Activated naive CD8-positive, alpha-beta T cell treated with anti-CD3 and anti-CD28 coated beads, Interleukin-2, amount 10 ng/mL, durations not matched to agents 7 days and 5 days (primary cell): ENCODE measurements around the gene HNRNPR. TPM values are rescaled to one million over a fixed set of nuclear protein-coding genes. Genes with fewer than 3 reads are reported as not detected.
A peak's percentile ranks its signal among the peaks of the same experiment; 100 is the strongest.
"Not testable (repeated sequence)": the region's sequence is repeated elsewhere in the genome, so short reads cannot be mapped to it uniquely, and the experiment has no call there.

Experiments used
- ATAC-seq: fragments of 150-1000 bp; cut with Tn5 transposase; one replicate; pipeline ENCODE4 v1.10.0; 2021; ENCODE audit warnings: low read depth, moderate library complexity
- POLR2A ChIA-PET: fragments of 350-600 bp; sonication (Branson Sonifier 250); formaldehyde crosslinking; loops from one replicate; lab custom pipeline; 2021; ENCODE audit warnings: antibody characterized with exemption; lab: Charles Lee
- DNase-seq: peaks from one replicate; pipeline ENCODE4 v3.0.0; 2021
- H3K27ac Mint-ChIP-seq: one replicate; pipeline ENCODE4 v1.8.0; 2022; ENCODE audit warnings: mild to moderate bottlenecking, mixed read lengths
- H3K27me3 Mint-ChIP-seq: one replicate; pipeline ENCODE4 v1.8.0; 2022; ENCODE audit warnings: mild to moderate bottlenecking, moderate library complexity, mixed read lengths
- H3K36me3 Mint-ChIP-seq: one replicate; pipeline ENCODE4 v1.8.0; 2021; ENCODE audit warnings: mild to moderate bottlenecking, mixed read lengths
- H3K4me1 Mint-ChIP-seq: one replicate; pipeline ENCODE4 v1.8.0; 2021; ENCODE audit warnings: mixed read lengths
- H3K4me3 Mint-ChIP-seq: one replicate; pipeline ENCODE4 v1.8.0; 2022; ENCODE audit warnings: mild to moderate bottlenecking, moderate library complexity, mixed read lengths
- H3K9me3 Mint-ChIP-seq: one replicate; pipeline ENCODE4 v1.8.0; 2021; ENCODE audit warnings: mixed read lengths
- total RNA-seq, 2 experiments: library from RNA; stranded (reverse); gene quantifications; one replicate each; pipeline ENCODE4 v1.2.3, GENCODE V29; 2021

HNRNPR gene
- 100 to 1,000 TPM; 167 TPM for total RNA-seq

DNA sequence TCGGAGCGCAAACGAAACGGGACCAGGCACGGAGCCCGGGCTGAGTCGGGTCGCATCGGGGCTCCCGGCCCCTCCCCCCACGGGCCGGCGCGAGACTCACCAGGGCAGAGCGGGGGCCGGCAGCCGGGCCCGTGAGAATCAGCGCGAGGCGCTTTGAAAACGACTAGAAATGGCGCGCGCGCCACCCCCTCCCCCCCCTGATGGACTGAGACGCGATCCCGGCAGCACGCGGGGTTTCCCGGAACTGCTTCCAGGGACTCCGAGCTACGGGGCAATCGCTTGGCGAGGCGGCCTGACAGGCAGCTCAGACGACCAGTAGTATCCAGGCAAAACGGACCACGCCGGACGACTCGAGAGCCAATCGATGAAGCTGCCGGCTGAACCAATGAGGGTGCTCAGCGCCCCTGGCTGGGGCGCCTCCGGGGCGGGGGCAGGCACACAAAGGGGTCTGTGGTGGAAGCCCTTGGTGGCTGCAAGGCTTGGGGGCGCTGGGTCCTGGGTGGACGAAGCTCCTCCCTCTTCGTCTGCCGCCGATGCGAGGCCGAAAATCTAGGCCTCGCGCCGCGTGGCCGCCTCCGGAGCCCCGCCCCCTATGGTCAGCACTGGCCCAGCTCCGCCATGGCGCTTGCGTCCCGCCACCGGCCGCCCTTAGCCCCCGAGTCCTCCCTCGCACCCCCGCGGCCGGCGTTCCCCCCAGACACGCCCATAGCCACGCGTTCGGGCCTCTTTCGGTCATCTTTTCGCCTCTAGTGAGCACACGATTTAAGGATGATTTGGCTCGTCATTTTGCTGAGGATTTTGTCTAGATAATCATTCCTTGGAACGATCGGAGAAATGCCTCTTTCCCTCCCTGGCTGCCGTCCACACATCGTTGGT, at the start of gene HNRNPR:
HNRNPR (minus strand) TSS at position 174 of the 876 bp plus-strand sequence. CDS start 3,276 bp downstream, outside the sequence.
- DNase-seq (peak; percentile 95), ATAC-seq (peak; percentile 99)
- POLR2A ChIA-PET: interaction anchor here (0.6 to 2.9 kb wide), 32 partner anchors 10 to 611 kb away, joined by 3 to 97 read pairs (median 4); partner anchors contain the start of genes ASAP3, ID3, KDM1A and PITHD1
- peak within 1 kb of the TSS; percentile 98 for H3K27ac Mint-ChIP-seq
- peaks cover 8% of the 10 kb centered on the region for H3K36me3 Mint-ChIP-seq
- H3K9me3 Mint-ChIP-seq: peaks cover 2% of the 10 kb centered on the region
- H3K4me1 Mint-ChIP-seq: peaks cover 37% of the 10 kb centered on the region
- H3K27me3 Mint-ChIP-seq: no peaks in the 10 kb centered on the region
- H3K4me3 Mint-ChIP-seq: peak within 1 kb of the TSS; percentile 98

DNA sequence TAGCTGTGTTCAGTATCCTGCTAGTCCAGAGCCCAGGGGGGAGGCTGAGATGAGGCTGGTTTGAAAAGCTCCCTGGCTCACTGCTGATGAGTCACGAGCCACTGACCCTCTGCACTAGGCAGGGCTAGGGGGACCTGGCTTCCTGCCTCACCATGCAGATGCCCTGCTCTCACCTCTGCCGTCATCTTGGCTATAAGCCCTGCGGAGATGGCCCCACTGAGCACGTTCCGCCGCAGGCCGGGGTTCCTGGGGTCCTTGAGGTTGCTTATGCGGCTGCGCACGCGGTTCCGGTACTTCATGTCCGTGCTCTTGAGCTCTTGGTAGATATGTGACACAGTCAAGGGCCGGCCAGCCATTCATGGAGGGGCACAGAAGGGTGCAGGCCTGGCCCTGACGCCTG, 49.6 kb upstream of the HNRNPR start:
- POLR2A ChIA-PET: no interaction called here
- Mint-ChIP-seq H3K4me1 (peaks cover 3% of the 10 kb centered on the region), H3K36me3 (peaks cover 2% of the 10 kb centered on the region), H3K27ac (no peak overlapping the region), H3K27me3 (no peaks in the 10 kb centered on the region), H3K4me3 (no peak overlapping the region), H3K9me3 (no peaks in the 10 kb centered on the region)
- ATAC-seq (no peak), DNase-seq (no peak)

DNA sequence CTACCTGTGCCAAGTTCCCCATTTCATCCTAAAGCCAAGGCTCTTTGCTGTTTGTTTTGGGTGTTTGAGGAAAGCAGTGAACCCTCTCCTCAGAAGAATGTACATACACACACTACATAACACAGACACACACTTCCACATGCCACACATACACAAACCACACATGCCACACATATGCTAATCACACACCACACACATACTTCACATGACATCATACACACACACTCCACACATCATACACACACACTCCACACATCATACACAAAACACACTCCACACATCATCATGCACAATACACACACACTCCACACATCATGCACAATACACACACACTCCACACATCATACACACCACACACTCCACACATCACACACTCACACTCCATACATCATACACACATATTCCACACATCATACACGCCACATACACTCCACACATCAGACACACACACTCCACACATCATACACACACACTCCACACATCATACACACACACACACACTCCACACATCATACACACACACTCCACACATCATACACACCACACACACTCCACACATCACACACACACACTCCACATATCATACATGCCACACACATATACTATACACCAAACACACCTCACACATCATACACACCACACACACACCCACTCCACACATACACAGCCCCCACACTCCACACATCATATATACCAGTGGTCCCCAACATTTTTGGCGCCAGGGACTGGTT, 48.2 kb upstream of the HNRNPR start:
- Mint-ChIP-seq H3K36me3 (peaks cover 2% of the 10 kb centered on the region), H3K9me3 (no peaks in the 10 kb centered on the region), H3K4me3 (no peak overlapping the region), H3K27ac (no peak overlapping the region), H3K27me3 (no peaks in the 10 kb centered on the region), H3K4me1 (peaks cover 3% of the 10 kb centered on the region)
- POLR2A ChIA-PET: no interaction called here
- ATAC-seq (no peak), DNase-seq (no peak)

DNA sequence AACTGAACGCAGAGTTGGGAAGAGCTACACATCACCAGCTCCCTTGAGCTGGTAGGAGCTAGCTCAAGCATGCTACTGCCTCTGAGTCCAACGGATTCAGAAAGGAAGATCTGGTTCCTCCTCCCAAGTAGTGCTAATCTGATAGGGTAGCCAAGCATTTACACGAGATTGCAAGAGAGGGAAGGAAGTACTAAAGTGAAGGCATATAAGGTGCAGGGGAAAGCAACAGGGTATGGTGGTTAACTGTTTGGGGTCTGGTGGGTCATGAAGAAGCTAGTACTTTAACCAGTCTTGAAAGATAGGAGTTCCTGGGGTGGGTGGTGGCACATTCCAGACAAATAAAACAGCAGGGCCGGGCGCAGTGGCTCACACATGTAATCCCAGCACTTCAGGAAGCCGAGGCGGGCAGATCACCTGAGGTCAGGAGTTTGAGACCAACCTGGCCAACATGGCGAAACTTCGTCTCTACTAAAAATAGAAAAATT, 45.8 kb upstream of the HNRNPR start:
- no peaks in the 10 kb centered on the region for H3K9me3 Mint-ChIP-seq
- no peak overlapping the region for H3K4me3 Mint-ChIP-seq
- H3K4me1 Mint-ChIP-seq: no peaks in the 10 kb centered on the region
- H3K27me3 Mint-ChIP-seq: no peaks in the 10 kb centered on the region
- no peaks in the 10 kb centered on the region for H3K36me3 Mint-ChIP-seq
- POLR2A ChIA-PET: no interaction called here
- ATAC-seq (no peak), DNase-seq (no peak)
- no peak overlapping the region for H3K27ac Mint-ChIP-seq

DNA sequence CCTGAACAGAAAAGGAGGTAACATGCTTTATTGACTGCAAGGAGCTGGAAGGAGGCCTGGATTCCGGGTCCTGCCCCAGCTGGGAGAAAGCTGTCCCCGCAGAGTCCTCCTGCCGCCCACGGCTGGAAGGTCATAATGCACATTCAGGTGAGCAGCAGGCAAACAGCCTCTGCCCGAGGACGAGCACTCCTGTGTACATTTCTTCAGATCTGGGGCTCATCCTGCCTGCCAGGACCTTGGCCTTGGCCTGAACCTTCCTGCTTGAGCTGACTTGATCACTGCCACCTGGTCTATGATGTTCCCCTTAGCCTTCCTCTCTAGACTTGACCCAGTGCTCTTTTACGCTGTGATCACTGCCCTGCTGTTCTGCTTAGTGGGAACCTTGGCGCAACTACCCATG, 43.4 kb upstream of the HNRNPR start:
- POLR2A ChIA-PET: no interaction called here
- Mint-ChIP-seq H3K27me3 (no peaks in the 10 kb centered on the region), H3K27ac (no peak overlapping the region), H3K36me3 (no peaks in the 10 kb centered on the region), H3K9me3 (no peaks in the 10 kb centered on the region), H3K4me3 (no peak overlapping the region), H3K4me1 (peaks cover 3% of the 10 kb centered on the region)
- DNase-seq (no peak), ATAC-seq (no peak)

DNA sequence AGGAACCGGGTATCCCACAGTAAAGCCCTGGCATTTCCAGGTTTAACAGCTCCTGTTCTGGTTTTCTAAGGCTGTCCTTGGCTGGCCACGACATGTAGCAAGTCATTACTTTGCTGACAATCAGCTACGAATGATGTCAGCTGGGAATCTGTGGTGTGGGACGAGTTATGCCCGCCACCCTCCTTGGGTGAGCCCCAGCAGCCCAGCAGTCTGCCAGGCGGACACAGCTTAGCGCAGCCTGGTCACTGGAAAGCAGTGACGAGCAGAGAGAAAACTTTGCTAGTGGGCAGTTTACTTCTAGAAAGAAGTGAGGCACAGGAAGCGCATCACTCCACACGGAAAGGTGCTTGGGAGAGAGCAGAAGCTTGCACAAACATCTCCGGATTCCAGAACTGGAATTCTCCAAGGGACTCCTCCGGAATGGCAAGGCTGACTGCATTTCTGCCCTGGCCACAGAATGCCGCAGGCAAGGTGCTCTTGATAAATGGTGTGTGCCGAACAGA, 41.1 kb upstream of the HNRNPR start:
- H3K27ac Mint-ChIP-seq: no peak overlapping the region
- H3K36me3 Mint-ChIP-seq: peaks cover 2% of the 10 kb centered on the region
- POLR2A ChIA-PET: no interaction called here

DNA sequence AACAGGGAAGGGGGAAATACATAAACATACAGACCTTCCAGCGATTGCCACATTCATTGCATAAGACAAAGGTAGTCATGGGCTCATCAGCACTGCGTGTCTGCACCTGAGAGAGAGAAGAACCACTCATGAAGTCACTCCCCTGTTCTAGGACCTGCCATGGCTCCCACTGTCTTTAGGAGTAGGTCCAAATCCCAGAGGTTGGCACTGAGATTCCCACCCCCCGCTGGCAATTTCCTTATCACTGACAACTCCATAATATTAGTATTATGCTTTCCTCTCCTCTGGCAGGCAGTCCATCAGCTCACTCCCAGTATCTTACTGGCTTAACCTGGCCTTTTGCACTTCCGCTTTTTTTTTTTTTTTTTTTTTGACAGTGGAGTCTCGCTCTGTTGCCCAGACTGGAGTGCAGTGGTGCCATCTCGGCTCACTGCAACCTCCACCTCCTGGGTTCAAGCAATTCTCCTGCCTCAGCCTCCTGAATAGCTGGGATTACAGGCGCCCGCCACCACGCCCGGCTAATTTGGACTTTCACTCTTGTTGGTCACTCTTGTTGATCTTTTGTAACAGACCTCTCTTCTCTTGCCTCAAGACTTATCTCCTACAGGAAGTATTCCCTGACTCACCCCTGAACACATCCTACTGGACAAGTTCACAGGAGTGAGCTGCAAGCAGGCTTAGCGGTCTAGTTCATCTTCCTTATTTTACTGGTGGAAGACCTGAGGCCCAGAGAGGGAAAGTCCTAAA, 40.4 kb upstream of the HNRNPR start:
- Mint-ChIP-seq H3K27ac (no peak overlapping the region), H3K9me3 (no peaks in the 10 kb centered on the region), H3K36me3 (peaks cover 2% of the 10 kb centered on the region), H3K4me3 (no peak overlapping the region), H3K4me1 (peaks cover 3% of the 10 kb centered on the region), H3K27me3 (no peaks in the 10 kb centered on the region)
- POLR2A ChIA-PET: no interaction called here
- ATAC-seq (no peak), DNase-seq (no peak)

More for the DNA sequence above, 41.1 kb upstream of the HNRNPR start:
- no peak for ATAC-seq
- DNase-seq: no peak
- H3K9me3 Mint-ChIP-seq: no peaks in the 10 kb centered on the region
- H3K4me1 Mint-ChIP-seq: peaks cover 3% of the 10 kb centered on the region
- no peak overlapping the region for H3K4me3 Mint-ChIP-seq
- H3K27me3 Mint-ChIP-seq: no peaks in the 10 kb centered on the region

DNA sequence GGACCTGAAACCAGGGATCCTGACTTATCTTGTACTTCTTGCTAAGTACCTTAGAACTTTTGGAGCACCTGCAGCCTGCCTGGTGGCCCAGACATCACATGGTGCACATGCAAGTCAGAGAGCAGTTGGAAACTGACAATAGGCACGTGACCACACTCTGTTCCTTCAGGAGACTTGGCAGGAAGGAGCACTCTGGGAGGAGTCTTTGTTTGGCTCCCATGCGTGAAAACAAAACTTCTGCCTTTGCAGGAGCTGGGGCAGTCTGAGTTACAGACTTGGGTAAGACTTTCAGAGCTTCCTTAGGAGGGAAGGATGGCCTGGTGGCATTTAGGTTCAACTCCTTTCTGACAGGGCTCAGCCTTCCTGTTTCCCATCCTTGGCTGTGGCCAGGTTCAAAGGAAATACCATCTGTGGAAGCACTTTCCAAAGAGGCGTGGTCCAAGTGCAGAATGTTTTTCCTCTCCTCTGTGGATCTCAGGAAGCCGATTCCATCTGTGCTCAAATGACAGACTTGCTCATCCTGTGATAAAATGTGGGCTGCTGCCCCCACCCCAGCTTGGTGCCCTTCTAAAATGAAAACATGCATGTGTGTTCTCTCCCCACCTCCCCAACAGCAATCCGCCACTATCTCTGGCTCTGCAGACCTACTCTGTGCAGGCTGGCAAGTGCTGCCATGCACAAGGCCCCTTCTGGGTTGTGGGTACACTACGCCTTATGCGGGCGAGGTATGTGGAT, 39.7 kb upstream of the HNRNPR start:
- H3K9me3 Mint-ChIP-seq: no peaks in the 10 kb centered on the region
- ATAC-seq: no peak
- POLR2A ChIA-PET: no interaction called here

DNA sequence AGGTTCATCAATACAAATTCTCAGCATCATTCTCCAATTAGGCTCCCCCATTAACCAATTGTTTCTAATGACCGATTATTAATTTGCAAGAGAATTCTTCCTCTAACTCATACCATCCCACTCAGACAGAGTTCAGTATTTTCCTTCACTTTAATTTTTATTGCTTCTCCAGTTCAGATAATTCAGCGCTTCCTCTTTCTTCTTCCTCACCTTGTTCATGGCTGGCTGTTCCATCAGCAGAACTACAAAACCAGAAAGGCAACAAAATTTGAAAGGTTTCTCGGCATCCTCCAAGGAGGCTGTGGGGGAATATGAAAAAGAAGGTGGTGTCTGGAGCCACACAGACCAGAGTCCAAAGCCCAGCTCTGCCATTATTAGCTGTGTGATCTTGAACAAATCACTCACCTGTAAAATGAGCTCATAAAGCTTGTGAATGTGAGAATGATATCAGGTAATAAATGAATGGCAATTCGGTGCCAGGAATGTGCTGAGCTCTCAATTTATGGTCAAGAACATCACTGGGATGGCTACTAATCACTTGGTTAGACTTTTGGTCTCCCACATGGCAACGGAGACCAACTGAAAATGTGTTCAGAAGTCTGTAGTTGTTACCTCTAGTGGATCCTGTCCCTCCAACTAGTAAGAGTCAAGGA, 37.3 kb upstream of the HNRNPR start:
- Mint-ChIP-seq H3K4me1 (peaks cover 3% of the 10 kb centered on the region), H3K9me3 (no peaks in the 10 kb centered on the region), H3K27me3 (no peaks in the 10 kb centered on the region), H3K4me3 (no peak overlapping the region), H3K27ac (no peak overlapping the region), H3K36me3 (peaks cover 2% of the 10 kb centered on the region)
- POLR2A ChIA-PET: no interaction called here
- ATAC-seq (no peak), DNase-seq (no peak)

More for the DNA sequence above, 39.7 kb upstream of the HNRNPR start:
- Mint-ChIP-seq H3K4me3 (no peak overlapping the region), H3K36me3 (peaks cover 2% of the 10 kb centered on the region), H3K27me3 (no peaks in the 10 kb centered on the region), H3K27ac (no peak overlapping the region), H3K4me1 (peaks cover 3% of the 10 kb centered on the region)
- DNase-seq: no peak

DNA sequence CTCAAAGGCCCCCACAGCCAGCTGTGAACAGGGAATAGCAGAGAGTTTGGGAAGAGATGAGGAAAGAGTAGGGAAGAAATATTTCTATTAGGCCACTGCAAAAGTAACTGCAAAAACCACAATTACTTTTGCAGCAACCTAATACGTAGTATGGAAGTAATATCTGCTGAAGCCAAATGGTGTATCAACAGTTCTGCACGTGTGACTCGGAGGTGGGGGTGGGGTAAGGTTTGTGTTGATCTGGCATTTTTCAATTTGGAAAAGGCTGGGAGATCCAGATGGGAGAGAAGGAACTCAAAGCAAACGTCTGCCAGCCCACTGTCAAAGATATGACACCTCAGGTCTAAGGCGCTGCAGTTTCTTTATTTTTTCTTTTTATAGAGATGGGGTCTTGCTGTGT, 36.6 kb upstream of the HNRNPR start:
- Mint-ChIP-seq H3K27ac (no peak overlapping the region), H3K9me3 (no peaks in the 10 kb centered on the region), H3K4me1 (peaks cover 3% of the 10 kb centered on the region), H3K36me3 (peaks cover 2% of the 10 kb centered on the region), H3K27me3 (no peaks in the 10 kb centered on the region), H3K4me3 (no peak overlapping the region)
- ATAC-seq (no peak), DNase-seq (no peak)
- POLR2A ChIA-PET: no interaction called here

DNA sequence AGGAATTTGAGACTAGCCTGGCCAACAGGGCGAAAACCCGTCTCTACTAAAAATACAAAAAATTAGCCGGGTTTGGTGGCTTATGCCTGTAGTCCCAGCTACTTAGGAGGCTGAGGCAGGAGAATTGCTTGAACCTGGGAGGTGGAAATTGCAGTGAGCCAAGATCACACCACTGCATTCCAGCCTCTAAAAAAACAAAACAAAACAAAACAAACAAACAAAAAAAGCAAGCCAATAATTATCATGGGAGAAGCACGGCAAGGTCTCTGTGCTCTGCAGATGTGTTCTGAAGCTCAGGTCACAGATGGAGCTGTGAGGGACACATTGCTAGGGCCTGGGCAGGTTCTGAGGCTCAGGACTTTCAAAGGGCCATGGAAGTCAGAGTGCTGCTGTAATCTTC, 36.2 kb upstream of the HNRNPR start:
- H3K36me3 Mint-ChIP-seq, ATAC-seq, H3K4me3 Mint-ChIP-seq, H3K4me1 Mint-ChIP-seq, POLR2A ChIA-PET, H3K27me3 Mint-ChIP-seq, H3K9me3 Mint-ChIP-seq, DNase-seq, H3K27ac Mint-ChIP-seq: not testable (repeated sequence)
